ENCODE results near the gene SLC6A11. TPM values are rescaled to one million over a fixed set of nuclear protein-coding genes. Genes with fewer than 3 reads are reported as not detected.
A peak's percentile ranks its signal among the peaks of the same experiment; 100 is the strongest.

Gene SLC6A11
- polyA plus RNA-seq, 2 of the 4 experiments (the other 2 are of a cell fraction), result 0.03 TPM

GRCh38 chr3:10882851-10883250 is 66.8 kb downstream of the SLC6A11 start:
- H3K27ac ChIP-seq, result no peak overlapping the region
- H3K4me3 ChIP-seq, result no peak overlapping the region
- 34% methylated on average over 14 of the region's 14 CpGs for WGBS (ENCODE audit: missing lambda C conversion rate)
- ATAC-seq, result no peak
- H3K4me1 ChIP-seq, result no peaks in the 10 kb centered on the region
- DNase-seq (ENCODE audit: low read depth in 1 of 2, low spot score in 1 of 2), result no peak
- no peaks in the 10 kb centered on the region for H3K9me3 ChIP-seq
- no peak for FAIRE-seq
- ChIA-PET CTCF (interaction anchor here (0.7 to 9.0 kb wide), 16 partner anchors 7 to 125 kb away, joined by 3 to 94 read pairs (median 3); no protein-coding TSS in a partner anchor), POLR2A (no interaction called here)
- H3K4me2 ChIP-seq, result no peak overlapping the region
- TF ChIP-seq HMGXB4 (CRISPR knock-in tag; IDR thresholded peaks at IDR 0.05; ENCODE audit: borderline replicate concordance) (no peak), ESRRA (IDR thresholded peaks at IDR 0.05; ENCODE audit: borderline replicate concordance, low read length) (no peak), MAZ (IDR thresholded peaks at IDR 0.05; ENCODE audit: borderline replicate concordance, low read depth, low read length) (no peak), POLR2A (IDR thresholded peaks at IDR 0.05; ENCODE audit: low read length) (no peak), MAFK (IDR thresholded peaks at IDR 0.05; ENCODE audit: partially characterized antibody) (no peak)

- POLR2A ChIA-PET, result no interaction called here
- ATAC-seq (peak in 1 of 2 experiments; percentile 74; a peak in 3 of 6 replicates), FAIRE-seq (no peak), DNase-seq (ENCODE audit: low read depth in 1 of 2, low spot score in 1 of 2) (peak; percentile 18 to 31)
- Histone ChIP-seq H3K4me3 (no peak overlapping the region), H3K9me3 (no peaks in the 10 kb centered on the region), H3K4me2 (no peak overlapping the region), H3K27ac (no peak overlapping the region), H3K4me1 (no peaks in the 10 kb centered on the region)
- CTCF ChIA-PET, result interaction anchor here (0.7 to 9.0 kb wide), 22 partner anchors 8 to 177 kb away, joined by 3 to 94 read pairs (median 4); no protein-coding TSS in a partner anchor
- TF ChIP-seq EHMT2 (IDR thresholded peaks at IDR 0.05; ENCODE audit: low read depth), result no peak
- TF ChIP-seq SMC3 (IDR thresholded peaks at IDR 0.05), result peak; percentile 63
- TF ChIP-seq JUN (IDR thresholded peaks at IDR 0.05), result no peak
- no peak for TF ChIP-seq KDM5A (IDR thresholded peaks at IDR 0.05)
- TF ChIP-seq, protein P1, sequence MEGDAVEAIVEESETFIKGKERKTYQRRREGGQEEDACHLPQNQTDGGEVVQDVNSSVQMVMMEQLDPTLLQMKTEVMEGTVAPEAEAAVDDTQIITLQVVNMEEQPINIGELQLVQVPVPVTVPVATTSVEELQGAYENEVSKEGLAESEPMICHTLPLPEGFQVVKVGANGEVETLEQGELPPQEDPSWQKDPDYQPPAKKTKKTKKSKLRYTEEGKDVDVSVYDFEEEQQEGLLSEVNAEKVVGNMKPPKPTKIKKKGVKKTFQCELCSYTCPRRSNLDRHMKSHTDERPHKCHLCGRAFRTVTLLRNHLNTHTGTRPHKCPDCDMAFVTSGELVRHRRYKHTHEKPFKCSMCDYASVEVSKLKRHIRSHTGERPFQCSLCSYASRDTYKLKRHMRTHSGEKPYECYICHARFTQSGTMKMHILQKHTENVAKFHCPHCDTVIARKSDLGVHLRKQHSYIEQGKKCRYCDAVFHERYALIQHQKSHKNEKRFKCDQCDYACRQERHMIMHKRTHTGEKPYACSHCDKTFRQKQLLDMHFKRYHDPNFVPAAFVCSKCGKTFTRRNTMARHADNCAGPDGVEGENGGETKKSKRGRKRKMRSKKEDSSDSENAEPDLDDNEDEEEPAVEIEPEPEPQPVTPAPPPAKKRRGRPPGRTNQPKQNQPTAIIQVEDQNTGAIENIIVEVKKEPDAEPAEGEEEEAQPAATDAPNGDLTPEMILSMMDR (IDR thresholded peaks at IDR 0.05), result peak; percentile 68
- TF ChIP-seq RAD21 (conservative IDR thresholded peaks at IDR 0.05 in 1 of 2, IDR thresholded peaks at IDR 0.05 in 1 of 2), result peak; percentile 56 to 58
- 24% methylated on average over 7 of the region's 7 CpGs for WGBS (ENCODE audit: missing lambda C conversion rate)
These were observed 67.6 kb downstream of the SLC6A11 start for GRCh38 chr3:10883478-10884234.

DNA sequence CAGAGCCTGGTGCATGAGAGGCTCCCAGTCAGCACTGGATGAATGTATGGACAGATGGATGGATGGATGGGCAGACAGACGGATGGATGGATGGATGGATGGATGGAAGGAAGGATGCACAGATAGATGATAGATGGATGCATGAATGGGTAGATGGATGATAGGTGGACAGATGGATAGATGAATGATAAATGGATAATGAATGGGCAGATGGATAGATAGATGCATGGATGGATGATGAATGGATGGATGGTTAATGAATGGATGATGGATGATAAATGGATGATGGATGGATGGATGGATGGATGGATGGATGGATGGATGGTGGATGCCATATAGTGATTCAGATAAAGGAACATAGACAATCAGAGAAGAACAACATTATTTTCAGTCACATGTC is 71.0 kb downstream of the SLC6A11 start:
- TF ChIP-seq EHMT2 (IDR thresholded peaks at IDR 0.05; ENCODE audit: low read depth), result no peak
- TF ChIP-seq JUN (IDR thresholded peaks at IDR 0.05), result no peak
- TF ChIP-seq POLR2AphosphoS2 (conservative IDR thresholded peaks at IDR 0.05; ENCODE audit: low read length), result no peak
- TF ChIP-seq, protein P2, sequence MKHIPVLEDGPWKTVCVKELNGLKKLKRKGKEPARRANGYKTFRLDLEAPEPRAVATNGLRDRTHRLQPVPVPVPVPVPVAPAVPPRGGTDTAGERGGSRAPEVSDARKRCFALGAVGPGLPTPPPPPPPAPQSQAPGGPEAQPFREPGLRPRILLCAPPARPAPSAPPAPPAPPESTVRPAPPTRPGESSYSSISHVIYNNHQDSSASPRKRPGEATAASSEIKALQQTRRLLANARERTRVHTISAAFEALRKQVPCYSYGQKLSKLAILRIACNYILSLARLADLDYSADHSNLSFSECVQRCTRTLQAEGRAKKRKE (CRISPR knock-in tag; IDR thresholded peaks at IDR 0.05; ENCODE audit: low read depth), result no peak
- TF ChIP-seq, protein P3, sequence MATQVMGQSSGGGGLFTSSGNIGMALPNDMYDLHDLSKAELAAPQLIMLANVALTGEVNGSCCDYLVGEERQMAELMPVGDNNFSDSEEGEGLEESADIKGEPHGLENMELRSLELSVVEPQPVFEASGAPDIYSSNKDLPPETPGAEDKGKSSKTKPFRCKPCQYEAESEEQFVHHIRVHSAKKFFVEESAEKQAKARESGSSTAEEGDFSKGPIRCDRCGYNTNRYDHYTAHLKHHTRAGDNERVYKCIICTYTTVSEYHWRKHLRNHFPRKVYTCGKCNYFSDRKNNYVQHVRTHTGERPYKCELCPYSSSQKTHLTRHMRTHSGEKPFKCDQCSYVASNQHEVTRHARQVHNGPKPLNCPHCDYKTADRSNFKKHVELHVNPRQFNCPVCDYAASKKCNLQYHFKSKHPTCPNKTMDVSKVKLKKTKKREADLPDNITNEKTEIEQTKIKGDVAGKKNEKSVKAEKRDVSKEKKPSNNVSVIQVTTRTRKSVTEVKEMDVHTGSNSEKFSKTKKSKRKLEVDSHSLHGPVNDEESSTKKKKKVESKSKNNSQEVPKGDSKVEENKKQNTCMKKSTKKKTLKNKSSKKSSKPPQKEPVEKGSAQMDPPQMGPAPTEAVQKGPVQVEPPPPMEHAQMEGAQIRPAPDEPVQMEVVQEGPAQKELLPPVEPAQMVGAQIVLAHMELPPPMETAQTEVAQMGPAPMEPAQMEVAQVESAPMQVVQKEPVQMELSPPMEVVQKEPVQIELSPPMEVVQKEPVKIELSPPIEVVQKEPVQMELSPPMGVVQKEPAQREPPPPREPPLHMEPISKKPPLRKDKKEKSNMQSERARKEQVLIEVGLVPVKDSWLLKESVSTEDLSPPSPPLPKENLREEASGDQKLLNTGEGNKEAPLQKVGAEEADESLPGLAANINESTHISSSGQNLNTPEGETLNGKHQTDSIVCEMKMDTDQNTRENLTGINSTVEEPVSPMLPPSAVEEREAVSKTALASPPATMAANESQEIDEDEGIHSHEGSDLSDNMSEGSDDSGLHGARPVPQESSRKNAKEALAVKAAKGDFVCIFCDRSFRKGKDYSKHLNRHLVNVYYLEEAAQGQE (IDR thresholded peaks at IDR 0.05), result no peak
- TF ChIP-seq NFE2L2 (conservative IDR thresholded peaks at IDR 0.05; ENCODE audit: low read length), result no peak
- no peak for TF ChIP-seq FOSB (CRISPR knock-in tag; IDR thresholded peaks at IDR 0.05)
- no peak for TF ChIP-seq NPAS2 (CRISPR knock-in tag; IDR thresholded peaks at IDR 0.05; ENCODE audit: borderline replicate concordance)
- TF ChIP-seq, protein P1 (IDR thresholded peaks at IDR 0.05), result no peak
- TF ChIP-seq HOXB13 (CRISPR knock-in tag; IDR thresholded peaks at IDR 0.05; ENCODE audit: low read depth), result no peak
- TF ChIP-seq MAZ (IDR thresholded peaks at IDR 0.05; ENCODE audit: borderline replicate concordance, low read depth, low read length), result no peak
- TF ChIP-seq ZNF302 (CRISPR knock-in tag; IDR thresholded peaks at IDR 0.05), result no peak
- no peak for TF ChIP-seq TFCP2L1 (CRISPR knock-in tag; IDR thresholded peaks at IDR 0.05)
- no peak for DNase-seq (ENCODE audit: low read depth in 1 of 2, low spot score in 1 of 2)
- no peak for ATAC-seq
- CTCF ChIA-PET, result interaction anchor here (1.7 kb wide), 1 partner anchor 128 kb away, joined by 7 read pairs; no protein-coding TSS in a partner anchor
- Histone ChIP-seq H3K9me3 (peaks cover 12% of the 10 kb centered on the region; the same call in 1 of the 3 replicates), H3K27ac (no peak overlapping the region), H3K4me2 (no peak overlapping the region), H3K4me1 (no peaks in the 10 kb centered on the region), H3K4me3 (no peak overlapping the region)
- no peak for FAIRE-seq
- 4% methylated on average over 1 of the region's 1 CpG for WGBS (ENCODE audit: missing lambda C conversion rate)
- POLR2A ChIA-PET, result no interaction called here
